PC-9 (cell line): ENCODE data around the gene AVL9.

Experiments
- EZH2 ChIP-seq: fragments of 200-600 bp; sonication (generic); IDR thresholded peaks from 2 replicates; pipeline ENCODE4 v1.8.0; 2017; ENCODE audit warnings: antibody characterized with exemption, low read depth
- TF ChIP-seq, protein P1 (sequence below): fragments of 200-600 bp; sonication (generic); conservative IDR thresholded peaks from 2 replicates; pipeline ENCODE4 v1.6.1; 2017; ENCODE audit warnings: mixed run types, antibody characterized with exemption, mild to moderate bottlenecking, moderate library complexity

DNA sequence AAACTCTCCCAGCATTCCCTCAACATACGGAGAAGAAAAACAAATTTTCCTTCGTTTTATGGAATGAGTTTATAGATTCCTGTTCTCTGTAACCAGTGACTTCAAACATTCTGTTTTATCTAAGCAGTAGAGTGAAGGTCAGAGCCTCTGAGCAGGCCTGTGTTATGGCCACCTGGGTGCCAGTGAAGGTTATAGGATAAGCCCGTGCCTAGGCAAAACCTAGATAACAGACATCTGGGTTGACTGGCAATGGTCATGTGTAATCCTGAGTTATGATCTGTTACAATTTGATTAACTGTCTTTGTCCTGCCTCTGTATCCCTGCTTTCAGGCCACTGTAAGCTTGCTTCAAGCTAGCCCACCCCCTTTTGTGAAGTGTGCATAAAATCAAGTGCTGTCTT, 13.4 kb upstream of the AVL9 start:
- TF ChIP-seq EZH2 = no peak
- TF ChIP-seq, protein P1, sequence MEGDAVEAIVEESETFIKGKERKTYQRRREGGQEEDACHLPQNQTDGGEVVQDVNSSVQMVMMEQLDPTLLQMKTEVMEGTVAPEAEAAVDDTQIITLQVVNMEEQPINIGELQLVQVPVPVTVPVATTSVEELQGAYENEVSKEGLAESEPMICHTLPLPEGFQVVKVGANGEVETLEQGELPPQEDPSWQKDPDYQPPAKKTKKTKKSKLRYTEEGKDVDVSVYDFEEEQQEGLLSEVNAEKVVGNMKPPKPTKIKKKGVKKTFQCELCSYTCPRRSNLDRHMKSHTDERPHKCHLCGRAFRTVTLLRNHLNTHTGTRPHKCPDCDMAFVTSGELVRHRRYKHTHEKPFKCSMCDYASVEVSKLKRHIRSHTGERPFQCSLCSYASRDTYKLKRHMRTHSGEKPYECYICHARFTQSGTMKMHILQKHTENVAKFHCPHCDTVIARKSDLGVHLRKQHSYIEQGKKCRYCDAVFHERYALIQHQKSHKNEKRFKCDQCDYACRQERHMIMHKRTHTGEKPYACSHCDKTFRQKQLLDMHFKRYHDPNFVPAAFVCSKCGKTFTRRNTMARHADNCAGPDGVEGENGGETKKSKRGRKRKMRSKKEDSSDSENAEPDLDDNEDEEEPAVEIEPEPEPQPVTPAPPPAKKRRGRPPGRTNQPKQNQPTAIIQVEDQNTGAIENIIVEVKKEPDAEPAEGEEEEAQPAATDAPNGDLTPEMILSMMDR = no peak
